Gastrocnemius medialis (tissue), 4 donors: Measurements from ENCODE around the gene SKAP2. TPM values are rescaled to one million over a fixed set of nuclear protein-coding genes. Genes with fewer than 3 reads are reported as not detected.

Experiments
- ATAC-seq, 2 donors: fragments of 150-250 bp; one replicate each; pipeline ENCODE4 v1.9.1; 2016
- DNase-seq, 2 donors: peaks; one replicate each; pipeline ENCODE4 v3.0.0-alpha.2; 2019
- H3K27ac ChIP-seq, 4 donors: fragments of 200-600 bp; sonication (generic); 1 replicate in 1 of 4; 2 replicates in 3 of 4; pipeline ENCODE4 v1.5.1; 2016 to 2018; ENCODE audit warnings: mild to moderate bottlenecking in 2 of 4, moderate library complexity in 1 of 4
- H3K27me3 ChIP-seq, 3 donors: fragments of 200-600 bp; sonication (generic) in 2 of 3; 1 replicate in 1 of 3; 2 replicates in 2 of 3; pipeline versions ENCODE4 v1.5.1 to v1.6.0; 2016 to 2019; ENCODE audit warnings: mild to moderate bottlenecking in 1 of 3, moderate library complexity in 1 of 3
- H3K36me3 ChIP-seq, 2 donors: fragments of 200-600 bp; sonication (generic) in 1 of 2; one replicate each; pipeline ENCODE4 v1.5.1; 2017 to 2018
- H3K4me1 ChIP-seq, 2 donors: fragments of 200-600 bp; sonication (generic) in 1 of 2; one replicate each; pipeline ENCODE4 v1.5.1; 2016 to 2017; ENCODE audit warnings: mild to moderate bottlenecking in 2 of 2
- H3K4me3 ChIP-seq, 4 donors: fragments of 200-600 bp; sonication (generic) in 3 of 4; 1 replicate in 1 of 4; 2 replicates in 3 of 4; pipeline ENCODE4 v1.5.1; 2016 to 2019; ENCODE audit warnings: mild to moderate bottlenecking in 2 of 4
- H3K9me3 ChIP-seq, 3 donors: fragments of 200-600 bp; sonication (generic) in 2 of 3; 1 replicate in 1 of 3; 2 replicates in 2 of 3; pipeline ENCODE4 v1.5.1; 2016 to 2019
- POLR2A ChIP-seq, 2 donors: fragments of 450-650 bp; IDR thresholded peaks; one replicate each; pipeline ENCODE4 v1.6.1; 2017; ENCODE audit warnings: antibody characterized with exemption in 2 of 2, mild to moderate bottlenecking in 2 of 2, moderate library complexity in 2 of 2
- in situ Hi-C, 4 donors: fragments of 200-750 bp; cut with MboI; loops; one replicate each; pipeline versions ENCODE4 v1.15.0 to v1.8.0; 2017; ENCODE audit warnings: low sequenced_read_pairs in 4 of 4
- intact Hi-C: fragments of 100-400 bp; cut with DNase I; formaldehyde crosslinking; loops from one replicate; pipeline ENCODE4 v1.15.1; 2023; ENCODE audit warnings: low total_unique reads
- total RNA-seq, 4 donors: library from RNA; depleted of rRNA; stranded (reverse); fragments of >200 nt; gene quantifications; one replicate each; pipeline versions ENCODE4 v1.1.0 to v1.2.3, GENCODE V29; 2016
- TF ChIP-seq, protein P1 (sequence below), 5 experiments: fragments of 450-650 bp in 3 of 5; fragments of 200-600 bp in 2 of 5; sonication (generic) in 2 of 5; IDR thresholded peaks in 4 of 5; conservative IDR thresholded peaks in 1 of 5; 1 replicate in 4 of 5; 2 replicates in 1 of 5; pipeline ENCODE4 v1.5.1; 2016 to 2019; ENCODE audit warnings: antibody characterized with exemption in 5 of 5, mild to moderate bottlenecking in 3 of 5, moderate library complexity in 3 of 5

SKAP2 gene
- total RNA-seq, 4 donors from 2014 or later: 6.1 to 23.5 (median 17.1) TPM

DNA sequence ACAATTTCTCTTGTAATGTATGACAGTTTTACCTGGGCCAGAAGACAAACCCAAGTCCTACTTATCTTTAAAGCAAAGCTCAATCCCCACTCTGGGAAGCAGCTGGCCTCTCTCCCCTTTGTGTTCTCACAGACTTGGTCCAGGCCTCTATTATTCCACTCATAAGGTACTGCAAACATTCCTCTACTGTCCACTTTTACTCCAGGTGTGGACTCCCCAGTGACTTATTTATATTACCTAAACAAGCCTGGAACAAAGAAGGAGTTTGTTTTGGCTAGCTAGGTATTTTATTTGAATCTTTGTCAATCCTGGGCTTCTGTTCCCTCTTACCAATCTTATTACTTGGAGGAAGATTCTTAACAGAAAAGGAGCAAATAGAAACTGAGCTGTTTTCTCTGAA lies 163.5 kb downstream of the SKAP2 start:
- Histone ChIP-seq H3K36me3 (no peaks in the 10 kb centered on the region), H3K4me1 (peaks cover 0 to 7% of the 10 kb centered on the region in 2 donors), H3K9me3 (no peaks in the 10 kb centered on the region), H3K27ac (no peak overlapping the region), H3K4me3 (no peak overlapping the region), H3K27me3 (no peaks in the 10 kb centered on the region)
- intact Hi-C loops: no loop called here
- DNase-seq: no peak
- TF ChIP-seq, protein P1, sequence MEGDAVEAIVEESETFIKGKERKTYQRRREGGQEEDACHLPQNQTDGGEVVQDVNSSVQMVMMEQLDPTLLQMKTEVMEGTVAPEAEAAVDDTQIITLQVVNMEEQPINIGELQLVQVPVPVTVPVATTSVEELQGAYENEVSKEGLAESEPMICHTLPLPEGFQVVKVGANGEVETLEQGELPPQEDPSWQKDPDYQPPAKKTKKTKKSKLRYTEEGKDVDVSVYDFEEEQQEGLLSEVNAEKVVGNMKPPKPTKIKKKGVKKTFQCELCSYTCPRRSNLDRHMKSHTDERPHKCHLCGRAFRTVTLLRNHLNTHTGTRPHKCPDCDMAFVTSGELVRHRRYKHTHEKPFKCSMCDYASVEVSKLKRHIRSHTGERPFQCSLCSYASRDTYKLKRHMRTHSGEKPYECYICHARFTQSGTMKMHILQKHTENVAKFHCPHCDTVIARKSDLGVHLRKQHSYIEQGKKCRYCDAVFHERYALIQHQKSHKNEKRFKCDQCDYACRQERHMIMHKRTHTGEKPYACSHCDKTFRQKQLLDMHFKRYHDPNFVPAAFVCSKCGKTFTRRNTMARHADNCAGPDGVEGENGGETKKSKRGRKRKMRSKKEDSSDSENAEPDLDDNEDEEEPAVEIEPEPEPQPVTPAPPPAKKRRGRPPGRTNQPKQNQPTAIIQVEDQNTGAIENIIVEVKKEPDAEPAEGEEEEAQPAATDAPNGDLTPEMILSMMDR (IDR thresholded peaks at IDR 0.05 in 4 of 5, conservative IDR thresholded peaks at IDR 0.05 in 1 of 5): no peak
- TF ChIP-seq POLR2A (IDR thresholded peaks at IDR 0.05): no peak
- ATAC-seq: no peak
- in situ Hi-C loops: loop anchor here in 1 of 4 donors (25.0 kb wide), 1 partner anchor 111 kb away; no protein-coding TSS in a partner anchor

DNA sequence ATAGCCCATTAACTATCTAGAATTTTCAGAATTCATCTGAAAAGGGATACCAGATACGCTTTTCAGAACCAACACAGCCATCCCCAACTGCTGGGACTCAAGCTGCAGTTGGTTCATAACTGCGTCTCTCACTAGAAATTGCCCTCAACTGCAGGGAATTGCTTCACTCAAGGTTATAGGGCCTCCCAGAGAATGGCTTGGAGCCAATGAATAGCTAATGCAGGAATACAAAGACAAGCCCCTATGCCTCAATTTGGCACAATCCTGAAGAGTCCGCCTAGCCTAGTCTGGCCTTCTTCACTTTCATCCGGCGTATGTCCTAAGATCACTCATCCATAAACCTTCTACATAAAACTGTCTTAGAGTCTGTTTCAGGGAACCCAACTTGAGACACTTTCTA lies 164.0 kb downstream of the SKAP2 start:
- H3K27me3 ChIP-seq: no peaks in the 10 kb centered on the region
- TF ChIP-seq POLR2A (IDR thresholded peaks at IDR 0.05): no peak
- TF ChIP-seq, protein P1 (IDR thresholded peaks at IDR 0.05 in 4 of 5, conservative IDR thresholded peaks at IDR 0.05 in 1 of 5): no peak
- H3K36me3 ChIP-seq: no peaks in the 10 kb centered on the region
- ATAC-seq: no peak
- in situ Hi-C loops: loop anchor here in 1 of 4 donors (25.0 kb wide), 1 partner anchor 112 kb away; no protein-coding TSS in a partner anchor
- H3K4me3 ChIP-seq: no peak overlapping the region
- no peak overlapping the region for H3K27ac ChIP-seq
- intact Hi-C loops: no loop called here
- peaks cover 0 to 2% of the 10 kb centered on the region in 2 donors for H3K4me1 ChIP-seq
- no peak for DNase-seq
- H3K9me3 ChIP-seq: no peaks in the 10 kb centered on the region

DNA sequence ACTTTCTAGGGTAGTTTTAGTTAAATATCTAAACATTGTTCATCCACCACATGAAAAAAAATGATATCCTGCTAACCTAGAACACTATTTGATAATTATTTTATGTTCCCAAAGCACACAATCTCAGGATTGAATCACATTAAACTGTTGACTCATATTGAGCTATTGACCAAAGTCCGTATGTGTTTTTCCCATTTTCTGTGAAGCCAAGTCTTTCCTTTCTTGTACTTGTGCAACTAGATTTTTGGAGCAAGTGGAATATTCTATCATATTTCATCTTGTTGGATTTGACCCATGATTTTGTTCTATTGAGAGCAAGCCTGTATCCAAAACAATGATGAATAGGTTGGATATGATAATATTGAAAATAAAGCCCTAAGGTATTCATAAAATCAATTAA lies 164.6 kb downstream of the SKAP2 start:
- in situ Hi-C loops: loop anchor here in 1 of 4 donors (25.0 kb wide), 1 partner anchor 113 kb away; no protein-coding TSS in a partner anchor

DNA sequence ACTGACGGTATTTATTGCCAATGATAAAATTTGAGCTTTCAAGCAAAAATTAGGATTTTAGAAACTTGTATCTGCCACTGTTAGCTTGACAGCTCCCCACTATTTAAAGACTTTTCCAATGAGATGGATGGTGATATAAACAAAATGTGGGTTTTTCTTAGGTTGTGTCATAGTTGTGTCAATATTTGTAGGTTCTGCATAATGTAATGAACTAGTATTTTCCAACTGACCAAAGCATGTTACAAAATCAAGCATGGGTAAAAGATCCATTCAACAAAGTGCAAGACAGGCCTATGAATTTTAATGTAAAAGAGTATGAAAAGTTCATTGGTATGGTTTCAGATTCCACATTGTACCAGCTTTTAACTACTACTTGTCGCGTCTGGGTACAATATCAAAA lies 165.6 kb downstream of the SKAP2 start:
- H3K27ac ChIP-seq: no peak overlapping the region
- no peak overlapping the region for H3K4me3 ChIP-seq
- DNase-seq (no peak), ATAC-seq (no peak)
- intact Hi-C loops (no loop called here), in situ Hi-C loops (no loop called here)
- TF ChIP-seq, protein P1 (IDR thresholded peaks at IDR 0.05 in 4 of 5, conservative IDR thresholded peaks at IDR 0.05 in 1 of 5): no peak
- TF ChIP-seq POLR2A (IDR thresholded peaks at IDR 0.05): no peak
- no peaks in the 10 kb centered on the region for H3K27me3 ChIP-seq
- H3K4me1 ChIP-seq: no peaks in the 10 kb centered on the region
- H3K36me3 ChIP-seq: no peaks in the 10 kb centered on the region
- H3K9me3 ChIP-seq: no peaks in the 10 kb centered on the region

More for the DNA sequence above, 164.6 kb downstream of the SKAP2 start:
- TF ChIP-seq POLR2A (IDR thresholded peaks at IDR 0.05): no peak
- TF ChIP-seq, protein P1 (IDR thresholded peaks at IDR 0.05 in 4 of 5, conservative IDR thresholded peaks at IDR 0.05 in 1 of 5): no peak
- intact Hi-C loops: no loop called here
- no peaks in the 10 kb centered on the region for H3K4me1 ChIP-seq
- no peaks in the 10 kb centered on the region for H3K9me3 ChIP-seq
- DNase-seq (no peak), ATAC-seq (no peak)
- H3K4me3 ChIP-seq: no peak overlapping the region
- H3K27ac ChIP-seq: no peak overlapping the region
- H3K27me3 ChIP-seq: no peaks in the 10 kb centered on the region
- H3K36me3 ChIP-seq: no peaks in the 10 kb centered on the region

DNA sequence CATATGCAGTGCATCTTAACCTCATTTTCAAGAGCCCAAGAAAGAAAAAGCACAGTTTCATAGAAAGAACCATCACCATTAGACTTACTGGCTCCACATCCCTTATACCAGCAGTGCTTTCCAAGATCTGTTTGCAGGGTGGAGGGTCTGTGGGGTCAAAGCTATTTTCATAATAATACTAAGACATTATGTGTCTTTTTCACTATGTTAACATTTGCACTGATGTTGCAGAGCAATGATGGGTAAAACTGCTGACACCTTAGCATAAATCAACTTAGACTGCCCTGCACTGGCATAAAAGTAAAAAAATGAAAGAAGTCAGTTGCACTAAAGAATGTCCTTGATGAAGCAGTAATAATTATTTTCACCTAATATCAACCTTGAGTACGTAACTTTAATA lies 166.2 kb downstream of the SKAP2 start:
- intact Hi-C loops (no loop called here), in situ Hi-C loops (no loop called here)
- no peak for ATAC-seq
- TF ChIP-seq, protein P1 (IDR thresholded peaks at IDR 0.05 in 4 of 5, conservative IDR thresholded peaks at IDR 0.05 in 1 of 5): no peak
- no peak for DNase-seq
- Histone ChIP-seq H3K4me1 (no peaks in the 10 kb centered on the region), H3K9me3 (no peaks in the 10 kb centered on the region), H3K27ac (no peak overlapping the region), H3K4me3 (no peak overlapping the region), H3K36me3 (no peaks in the 10 kb centered on the region), H3K27me3 (no peaks in the 10 kb centered on the region)
